AG10803 (cell line): ENCODE measurements around the gene TNS1.

Experiments
- DNase-seq: peaks from one replicate; pipeline ENCODE4 v3.0.0; 2010; ENCODE audit warnings: low read depth
- H3K4me3 ChIP-seq: 2 replicates; pipeline ENCODE4 v1.5.1; 2011; ENCODE audit warnings: mild to moderate bottlenecking, low read length, control low read depth
- TF ChIP-seq, protein P1 (sequence below): conservative IDR thresholded peaks from 2 replicates; pipeline ENCODE4 v1.5.1; 2011; ENCODE audit warnings: mild to moderate bottlenecking, low read length, control low read depth, inconsistent platforms

The TNS1 gene

GRCh38 chr2:217837530-217837929, 165.3 kb downstream of the TNS1 start:
- TF ChIP-seq, protein P1, sequence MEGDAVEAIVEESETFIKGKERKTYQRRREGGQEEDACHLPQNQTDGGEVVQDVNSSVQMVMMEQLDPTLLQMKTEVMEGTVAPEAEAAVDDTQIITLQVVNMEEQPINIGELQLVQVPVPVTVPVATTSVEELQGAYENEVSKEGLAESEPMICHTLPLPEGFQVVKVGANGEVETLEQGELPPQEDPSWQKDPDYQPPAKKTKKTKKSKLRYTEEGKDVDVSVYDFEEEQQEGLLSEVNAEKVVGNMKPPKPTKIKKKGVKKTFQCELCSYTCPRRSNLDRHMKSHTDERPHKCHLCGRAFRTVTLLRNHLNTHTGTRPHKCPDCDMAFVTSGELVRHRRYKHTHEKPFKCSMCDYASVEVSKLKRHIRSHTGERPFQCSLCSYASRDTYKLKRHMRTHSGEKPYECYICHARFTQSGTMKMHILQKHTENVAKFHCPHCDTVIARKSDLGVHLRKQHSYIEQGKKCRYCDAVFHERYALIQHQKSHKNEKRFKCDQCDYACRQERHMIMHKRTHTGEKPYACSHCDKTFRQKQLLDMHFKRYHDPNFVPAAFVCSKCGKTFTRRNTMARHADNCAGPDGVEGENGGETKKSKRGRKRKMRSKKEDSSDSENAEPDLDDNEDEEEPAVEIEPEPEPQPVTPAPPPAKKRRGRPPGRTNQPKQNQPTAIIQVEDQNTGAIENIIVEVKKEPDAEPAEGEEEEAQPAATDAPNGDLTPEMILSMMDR = no peak
- DNase-seq = no peak
- H3K4me3 ChIP-seq = no peak overlapping the region

GRCh38 chr2:217836901-217837491, 165.8 kb downstream of the TNS1 start:
- TF ChIP-seq, protein P1 = peak; percentile 48
- DNase-seq = peak; percentile 93
- no peak overlapping the region for H3K4me3 ChIP-seq

GRCh38 chr2:217835931-217836891, 166.6 kb downstream of the TNS1 start:
- TF ChIP-seq, protein P1 = no peak
- DNase-seq = peak; percentile 99
- no peak overlapping the region for H3K4me3 ChIP-seq

GRCh38 chr2:217834744-217835513, 167.9 kb downstream of the TNS1 start:
- no peak overlapping the region for H3K4me3 ChIP-seq
- DNase-seq = no peak
- TF ChIP-seq, protein P1 = no peak

DNA sequence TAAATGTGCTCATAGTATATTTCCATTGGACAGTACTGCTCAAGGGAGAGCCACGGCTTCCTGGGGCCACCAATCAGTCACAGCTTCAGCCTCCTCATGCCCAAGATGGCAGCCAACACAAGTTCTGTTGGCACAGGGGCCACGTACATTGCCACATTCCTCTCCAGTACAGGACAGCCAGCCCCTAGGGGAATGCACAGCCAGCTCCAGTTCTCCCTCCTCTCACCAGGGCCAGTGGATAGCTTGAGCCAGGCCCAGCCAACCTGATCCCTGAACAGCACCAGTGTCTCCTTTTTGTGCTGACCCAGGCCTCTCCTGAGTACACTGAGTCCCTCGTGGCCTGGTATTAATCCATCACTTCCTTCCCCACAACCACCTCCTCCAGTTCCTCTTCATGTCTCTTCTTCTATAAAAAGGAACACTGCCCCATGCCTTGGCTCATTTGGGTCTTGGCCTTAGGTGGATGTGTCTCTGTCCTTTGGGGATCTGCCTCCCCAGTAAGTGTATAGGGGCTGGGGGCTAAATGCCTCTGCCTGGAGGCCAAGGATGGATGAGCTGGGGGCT, 168.7 kb downstream of the TNS1 start:
- TF ChIP-seq, protein P1 = no peak
- H3K4me3 ChIP-seq = no peak overlapping the region
- no peak for DNase-seq

GRCh38 chr2:217833439-217833838, 169.4 kb downstream of the TNS1 start:
- no peak for DNase-seq
- no peak overlapping the region for H3K4me3 ChIP-seq
- TF ChIP-seq, protein P1 = no peak
